ENCODE measurements around the gene SLC52A1. TPM values are rescaled to one million over a fixed set of nuclear protein-coding genes. Genes with fewer than 3 reads are reported as not detected.
"Not testable (repeated sequence)": the region's sequence is repeated elsewhere in the genome, so short reads cannot be mapped to it uniquely, and the experiment has no call there.

The SLC52A1 gene
- total RNA-seq, 1 experiment from 2014 or later: 0.10 TPM

DNA sequence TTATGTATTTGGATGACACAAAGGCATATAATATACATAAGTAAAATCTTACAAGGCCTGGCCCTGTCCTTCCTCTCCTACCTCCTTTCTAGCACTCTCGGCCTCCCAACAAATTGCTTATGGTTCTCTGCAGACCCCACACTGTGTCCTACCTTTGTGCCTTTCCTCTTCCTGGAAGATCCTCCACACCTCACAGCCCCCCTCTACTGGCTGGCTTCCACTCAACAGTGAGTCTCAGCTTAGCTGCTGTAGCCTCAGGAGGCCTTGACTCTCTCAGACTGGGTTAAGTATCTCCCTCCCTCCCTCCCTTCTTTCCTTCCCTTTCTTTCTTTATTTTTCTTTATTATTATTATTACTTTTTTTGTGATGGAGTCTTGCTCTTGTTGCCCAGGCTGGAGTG lies 8.3 kb upstream of the SLC52A1 start:
- no peaks in the 10 kb centered on the region for H3K36me3 ChIP-seq (replicated peaks; ENCODE audit: control insufficient read depth, insufficient read depth, low read length)
- peak; percentile 74 for DNase-seq
- no peaks in the 10 kb centered on the region; the same call in 1 of the 2 replicates for H3K27me3 ChIP-seq (ENCODE audit: control insufficient read depth, insufficient read depth, low read length)
- H3K4me3 ChIP-seq (ENCODE audit: insufficient read depth, low read depth, low read length): no peak overlapping the region

DNA sequence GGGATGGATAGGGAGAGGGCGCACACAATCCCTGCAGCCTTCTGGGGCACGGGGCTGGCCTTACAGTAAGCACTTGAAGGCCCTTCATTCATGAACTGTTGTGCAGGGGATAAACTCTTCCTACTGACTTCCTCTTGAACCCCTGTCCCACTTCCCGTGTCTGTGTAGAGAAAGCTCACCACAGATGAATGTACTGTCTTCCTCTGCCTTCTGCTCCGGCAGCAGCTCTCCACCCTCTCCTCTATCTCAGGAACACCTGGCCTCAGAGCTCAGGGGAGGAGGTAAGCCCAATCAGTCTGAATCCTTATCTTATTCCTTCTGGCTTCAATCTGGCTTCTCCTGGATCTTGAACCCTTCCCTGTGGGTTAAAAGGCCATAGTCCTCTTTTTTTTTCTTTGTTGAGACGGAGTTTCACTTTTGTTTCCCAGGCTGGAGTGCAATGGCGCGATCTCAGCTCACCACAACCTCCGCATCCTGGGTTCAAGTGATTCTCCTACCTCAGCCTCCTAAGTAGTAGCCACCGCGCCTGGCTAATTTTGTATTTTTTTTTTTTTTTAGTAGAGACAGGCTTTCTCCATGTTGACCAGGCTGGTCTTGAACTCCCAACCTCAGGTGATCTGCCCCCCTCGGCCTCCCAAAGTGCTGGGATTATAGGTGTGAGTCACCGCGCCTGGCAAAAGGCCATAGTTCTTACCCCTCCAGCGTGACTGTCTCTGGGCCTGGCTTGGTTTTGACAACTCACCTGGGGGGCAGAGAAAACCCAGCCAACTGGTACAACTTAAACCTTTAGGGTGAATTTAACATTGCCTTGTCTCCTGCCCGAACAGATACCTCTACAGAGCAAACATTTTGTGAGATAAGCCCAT lies 7.2 kb upstream of the SLC52A1 start:
- H3K36me3 ChIP-seq (replicated peaks; ENCODE audit: control insufficient read depth, insufficient read depth, low read length): no peaks in the 10 kb centered on the region
- no peak for DNase-seq
- H3K27me3 ChIP-seq (ENCODE audit: control insufficient read depth, insufficient read depth, low read length): no peaks in the 10 kb centered on the region; the same call in 1 of the 2 replicates
- no peak overlapping the region for H3K4me3 ChIP-seq (ENCODE audit: insufficient read depth, low read depth, low read length)

DNA sequence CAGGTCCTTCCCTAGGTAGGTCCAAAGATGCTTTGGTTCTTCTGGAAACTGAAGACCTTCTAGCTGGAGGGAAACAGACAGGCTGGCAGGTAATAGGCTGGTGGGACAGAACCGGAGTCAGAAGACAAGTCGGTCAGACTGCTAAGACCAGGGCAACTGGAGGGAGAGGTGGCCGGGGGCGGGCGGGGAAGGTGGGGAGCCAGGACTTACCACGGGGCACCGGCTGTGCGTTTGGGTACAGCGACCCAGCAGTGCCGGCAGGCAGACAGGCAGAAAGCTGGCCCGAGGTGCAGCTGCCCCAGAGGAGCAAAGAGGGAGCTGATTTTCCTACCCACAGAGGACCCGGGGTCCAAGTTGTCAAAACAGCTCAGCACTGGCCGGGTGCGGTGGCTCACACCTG lies 575 bp downstream of the SLC52A1 start:
- H3K27me3 ChIP-seq (ENCODE audit: control insufficient read depth, insufficient read depth, low read length): no peaks in the 10 kb centered on the region
- peak; percentile 48 for DNase-seq
- H3K36me3 ChIP-seq (replicated peaks; ENCODE audit: control insufficient read depth, insufficient read depth, low read length): no peaks in the 10 kb centered on the region

GRCh38 chr17:5034063-5034462 lies 1.2 kb downstream of the SLC52A1 start:
- Histone ChIP-seq H3K4me3 (ENCODE audit: insufficient read depth, low read depth, low read length) (no peak overlapping the region), H3K27me3 (ENCODE audit: control insufficient read depth, insufficient read depth, low read length) (no peaks in the 10 kb centered on the region), H3K36me3 (replicated peaks; ENCODE audit: control insufficient read depth, insufficient read depth, low read length) (no peaks in the 10 kb centered on the region)
- DNase-seq: no peak

More for the DNA sequence above, 575 bp downstream of the SLC52A1 start:
- H3K4me3 ChIP-seq (ENCODE audit: insufficient read depth, low read depth, low read length): no peak overlapping the region

GRCh38 chr17:5033352-5034015 lies 1.7 kb downstream of the SLC52A1 start:
- DNase-seq: peak; percentile 74
- H3K4me3 ChIP-seq (ENCODE audit: insufficient read depth, low read depth, low read length): no peak overlapping the region
- no peaks in the 10 kb centered on the region for H3K36me3 ChIP-seq (replicated peaks; ENCODE audit: control insufficient read depth, insufficient read depth, low read length)
- H3K27me3 ChIP-seq (ENCODE audit: control insufficient read depth, insufficient read depth, low read length): no peaks in the 10 kb centered on the region

DNA sequence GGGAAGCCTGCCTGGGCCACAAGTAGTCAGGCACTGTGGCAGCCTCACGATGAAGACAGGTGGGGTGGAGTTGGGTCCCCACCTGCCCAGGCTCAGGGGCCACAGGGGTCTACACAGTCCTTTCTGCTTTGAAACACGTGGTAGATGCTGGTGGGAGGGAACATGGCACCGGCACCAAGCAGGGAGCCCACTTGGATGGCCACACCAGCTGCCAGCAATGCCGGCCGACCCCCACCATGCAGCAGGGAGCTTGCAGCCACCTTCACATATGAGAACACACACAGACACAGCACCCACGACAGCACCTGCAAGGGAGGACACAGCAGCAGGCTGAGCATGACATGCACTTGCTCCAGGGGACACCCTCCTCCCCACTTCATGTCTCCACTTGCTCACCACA lies 2.4 kb downstream of the SLC52A1 start:
- DNase-seq: no peak
- H3K27me3 ChIP-seq (ENCODE audit: control insufficient read depth, insufficient read depth, low read length): no peaks in the 10 kb centered on the region

GRCh38 chr17:5031365-5032082 lies 3.7 kb downstream of the SLC52A1 start:
- peak; percentile 90 for DNase-seq
- no peaks in the 10 kb centered on the region for H3K36me3 ChIP-seq (replicated peaks; ENCODE audit: control insufficient read depth, insufficient read depth, low read length)
- H3K27me3 ChIP-seq (ENCODE audit: control insufficient read depth, insufficient read depth, low read length): no peaks in the 10 kb centered on the region
- peak overlapping the region; percentile 21; the same call in 1 of the 2 replicates for H3K4me3 ChIP-seq (ENCODE audit: insufficient read depth, low read depth, low read length)

More for the DNA sequence above, 2.4 kb downstream of the SLC52A1 start:
- no peaks in the 10 kb centered on the region for H3K36me3 ChIP-seq (replicated peaks; ENCODE audit: control insufficient read depth, insufficient read depth, low read length)
- H3K4me3 ChIP-seq (ENCODE audit: insufficient read depth, low read depth, low read length): no peak overlapping the region

- H3K27me3 ChIP-seq (ENCODE audit: control insufficient read depth, insufficient read depth, low read length); DNase-seq; H3K4me3 ChIP-seq (ENCODE audit: insufficient read depth, low read depth, low read length); H3K36me3 ChIP-seq (replicated peaks; ENCODE audit: control insufficient read depth, insufficient read depth, low read length): not testable (repeated sequence)
Measured at GRCh38 chr17:5030168-5030567, 5.1 kb downstream of the SLC52A1 start.

DNA sequence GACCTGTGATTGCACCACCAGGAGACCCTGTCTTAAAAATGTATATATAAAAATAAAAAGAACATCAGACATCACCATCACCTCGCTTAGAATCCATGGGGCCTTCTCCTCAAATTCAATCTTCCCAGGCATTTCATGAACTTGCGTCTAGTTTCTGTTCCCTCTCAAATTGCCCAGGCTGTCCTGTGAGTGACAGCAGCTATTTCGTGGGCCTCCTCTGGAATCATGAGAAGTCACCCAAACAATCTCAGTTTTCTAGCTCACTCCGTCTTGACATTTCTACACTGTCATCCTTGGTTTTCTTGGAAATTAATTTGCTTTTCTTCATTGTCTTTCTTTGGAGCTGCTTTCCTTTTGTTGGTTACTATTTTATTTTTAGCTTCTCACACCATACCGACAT lies 7.3 kb downstream of the SLC52A1 start:
- H3K4me3 ChIP-seq (ENCODE audit: insufficient read depth, low read depth, low read length): no peak overlapping the region
- H3K36me3 ChIP-seq (replicated peaks; ENCODE audit: control insufficient read depth, insufficient read depth, low read length): peaks cover 2% of the 10 kb centered on the region
- H3K27me3 ChIP-seq (ENCODE audit: control insufficient read depth, insufficient read depth, low read length): no peaks in the 10 kb centered on the region
- DNase-seq: no peak

DNA sequence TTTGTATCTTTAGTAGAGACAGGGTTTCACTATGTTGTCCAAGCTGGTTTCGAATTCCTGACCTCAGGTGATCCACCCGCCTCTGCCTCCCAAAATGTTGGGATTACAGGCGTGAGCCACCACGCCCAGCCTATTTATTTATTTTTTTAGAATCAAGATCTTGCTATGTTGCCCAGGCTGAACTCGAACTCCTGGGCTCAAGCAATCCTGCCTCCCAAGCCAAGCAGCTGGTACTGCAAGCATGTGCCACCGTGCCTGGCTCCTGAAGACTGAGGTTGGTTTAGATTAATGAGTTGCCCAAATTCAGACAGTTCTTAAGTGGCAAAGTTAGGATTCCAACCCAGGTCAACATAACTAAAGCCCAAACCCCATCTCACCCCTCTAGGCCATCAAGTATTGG lies 7.9 kb downstream of the SLC52A1 start:
- DNase-seq: no peak
- Histone ChIP-seq H3K27me3 (ENCODE audit: control insufficient read depth, insufficient read depth, low read length) (no peaks in the 10 kb centered on the region), H3K4me3 (ENCODE audit: insufficient read depth, low read depth, low read length) (no peak overlapping the region), H3K36me3 (replicated peaks; ENCODE audit: control insufficient read depth, insufficient read depth, low read length) (peaks cover 3% of the 10 kb centered on the region)

DNA sequence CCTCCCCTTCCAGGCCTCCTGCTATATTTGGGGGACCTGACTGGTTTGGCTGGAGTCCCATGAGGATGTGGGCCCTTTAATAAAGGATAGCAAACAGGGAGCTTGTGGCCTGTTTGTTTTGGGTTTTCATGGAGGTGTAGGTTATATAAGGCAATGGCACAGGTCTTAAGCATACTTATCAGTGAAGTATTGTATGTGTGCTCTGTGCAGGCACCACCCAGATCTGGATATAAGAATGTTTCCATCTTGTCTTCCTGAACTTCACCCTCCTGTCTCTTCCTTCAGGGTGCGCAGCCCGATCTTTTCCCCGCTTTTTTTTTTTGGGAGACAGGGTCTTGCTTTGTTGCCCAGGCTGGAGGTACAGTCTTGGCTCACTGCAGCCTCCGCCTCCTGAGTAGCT lies 10.6 kb downstream of the SLC52A1 start:
- Histone ChIP-seq H3K27me3 (ENCODE audit: control insufficient read depth, insufficient read depth, low read length) (no peaks in the 10 kb centered on the region), H3K4me3 (ENCODE audit: insufficient read depth, low read depth, low read length) (no peak overlapping the region), H3K36me3 (replicated peaks; ENCODE audit: control insufficient read depth, insufficient read depth, low read length) (peaks cover 18% of the 10 kb centered on the region)
- no peak for DNase-seq

DNA sequence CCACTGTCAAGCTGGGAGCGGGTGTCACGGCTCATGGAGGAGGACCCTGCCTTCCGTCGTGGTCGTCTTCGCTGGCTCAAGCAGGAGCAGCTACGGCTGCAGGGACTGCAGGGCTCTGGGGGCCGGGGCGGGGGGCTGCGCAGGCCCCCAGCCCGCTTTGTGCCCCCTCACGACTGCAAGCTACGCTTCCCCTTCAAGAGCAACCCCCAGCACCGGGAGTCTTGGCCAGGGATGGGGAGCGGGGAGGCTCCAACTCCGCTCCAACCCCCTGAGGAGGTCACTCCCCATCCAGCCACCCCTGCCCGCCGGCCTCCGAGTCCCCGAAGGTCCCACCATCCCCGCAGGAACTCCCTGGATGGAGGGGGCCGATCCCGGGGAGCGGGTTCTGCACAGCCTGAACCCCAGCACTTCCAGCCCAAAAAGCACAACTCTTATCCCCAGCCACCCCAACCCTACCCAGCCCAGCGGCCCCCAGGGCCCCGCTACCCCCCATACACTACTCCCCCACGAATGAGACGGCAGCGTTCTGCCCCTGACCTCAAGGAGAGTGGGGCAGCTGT lies 11.6 kb downstream of the SLC52A1 start:
- DNase-seq: peak; percentile 43
- H3K4me3 ChIP-seq (ENCODE audit: insufficient read depth, low read depth, low read length): no peak overlapping the region
- H3K36me3 ChIP-seq (replicated peaks; ENCODE audit: control insufficient read depth, insufficient read depth, low read length): peaks cover 21% of the 10 kb centered on the region
- no peaks in the 10 kb centered on the region for H3K27me3 ChIP-seq (ENCODE audit: control insufficient read depth, insufficient read depth, low read length)

DNA sequence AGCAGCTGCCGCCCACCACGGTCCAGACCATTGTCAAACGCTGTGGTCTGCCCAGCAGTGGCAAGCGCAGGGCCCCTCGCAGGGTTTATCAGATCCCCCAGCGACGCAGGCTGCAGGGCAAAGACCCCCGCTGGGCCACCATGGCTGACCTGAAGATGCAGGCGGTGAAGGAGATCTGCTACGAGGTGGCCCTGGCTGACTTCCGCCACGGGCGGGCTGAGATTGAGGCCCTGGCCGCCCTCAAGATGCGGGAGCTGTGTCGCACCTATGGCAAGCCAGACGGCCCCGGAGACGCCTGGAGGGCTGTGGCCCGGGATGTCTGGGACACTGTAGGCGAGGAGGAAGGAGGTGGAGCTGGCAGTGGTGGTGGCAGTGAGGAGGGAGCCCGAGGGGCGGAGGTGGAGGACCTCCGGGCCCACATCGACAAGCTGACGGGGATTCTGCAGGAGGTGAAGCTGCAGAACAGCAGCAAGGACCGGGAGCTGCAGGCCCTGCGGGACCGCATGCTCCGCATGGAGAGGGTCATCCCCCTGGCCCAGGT lies 13.0 kb downstream of the SLC52A1 start:
- peaks cover 23% of the 10 kb centered on the region for H3K36me3 ChIP-seq (replicated peaks; ENCODE audit: control insufficient read depth, insufficient read depth, low read length)

DNA sequence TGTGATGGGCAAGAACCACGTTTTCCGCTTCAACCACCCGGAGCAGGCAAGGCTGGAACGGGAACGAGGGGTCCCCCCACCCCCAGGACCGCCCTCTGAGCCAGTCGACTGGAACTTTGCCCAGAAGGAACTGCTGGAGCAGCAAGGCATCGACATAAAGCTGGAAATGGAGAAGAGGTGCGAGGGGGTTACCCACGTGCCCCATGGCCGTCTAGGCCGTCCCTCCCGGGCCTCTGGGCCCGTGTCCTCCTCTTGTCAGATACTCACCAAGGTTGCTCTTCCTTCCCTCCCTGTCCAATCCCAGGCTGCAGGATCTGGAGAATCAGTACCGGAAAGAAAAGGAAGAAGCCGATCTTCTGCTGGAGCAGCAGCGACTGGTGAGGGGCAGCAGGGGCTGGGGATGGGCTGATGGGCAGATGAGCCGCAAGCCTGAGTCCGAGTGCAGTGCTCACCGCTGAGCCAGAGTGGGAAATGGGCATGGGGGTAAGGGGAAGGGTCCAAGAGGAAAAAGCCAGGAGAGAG lies 14.7 kb downstream of the SLC52A1 start:
- no peaks in the 10 kb centered on the region for H3K27me3 ChIP-seq (ENCODE audit: control insufficient read depth, insufficient read depth, low read length)
- peaks cover 26% of the 10 kb centered on the region for H3K36me3 ChIP-seq (replicated peaks; ENCODE audit: control insufficient read depth, insufficient read depth, low read length)
- peak; percentile 30 for DNase-seq
- no peak overlapping the region for H3K4me3 ChIP-seq (ENCODE audit: insufficient read depth, low read depth, low read length)

More for the DNA sequence above, 13.0 kb downstream of the SLC52A1 start:
- DNase-seq: peak; percentile 50
- H3K27me3 ChIP-seq (ENCODE audit: control insufficient read depth, insufficient read depth, low read length): no peaks in the 10 kb centered on the region
- H3K4me3 ChIP-seq (ENCODE audit: insufficient read depth, low read depth, low read length): no peak overlapping the region
